OCI-LY1 (cell line): Measurements from ENCODE around the gene GALNT18.

Experiments used
- CTCF ChIP-seq: fragments of 200-600 bp; sonication (generic), shearing (Covaris generic); IDR thresholded peaks from 2 replicates; pipeline ENCODE4 v1.5.1; 2017; ENCODE audit warnings: mild to moderate bottlenecking, antibody characterized with exemption, low read length, moderate library complexity, mixed read lengths
- EZH2 ChIP-seq: fragments of 200-600 bp; sonication (generic), shearing (Covaris generic); IDR thresholded peaks from 2 replicates; pipeline ENCODE4 v1.8.0; 2017; ENCODE audit warnings: borderline replicate concordance, mixed run types, mild to moderate bottlenecking, antibody characterized with exemption, low read length, moderate library complexity, mixed read lengths

- TF ChIP-seq CTCF: no peak
- no peak for TF ChIP-seq EZH2
Measured at GRCh38 chr11:11537372-11537771, 84.4 kb downstream of the GALNT18 start.
